ENCODE results near the gene NAA15. TPM values are rescaled to one million over a fixed set of nuclear protein-coding genes. Genes with fewer than 3 reads are reported as not detected.
"Not testable (repeated sequence)": the region's sequence is repeated elsewhere in the genome, so short reads cannot be mapped to it uniquely, and the experiment has no call there.

NAA15 gene
- polyA plus RNA-seq: 10 to 100 TPM in 1 of 2 donors, 1 to 10 TPM in 1; 5.6 to 11.4 TPM

- H3K4me1 ChIP-seq (ENCODE audit: control insufficient read depth in 2 of 2, insufficient read depth in 2 of 2, low read length in 1 of 2): no peaks in the 10 kb centered on the region
- 0% methylated on average over 60 to 61 of the region's 61 CpGs for WGBS, 2 donors
- H3K27me3 ChIP-seq (ENCODE audit: control insufficient read depth in 1 of 2, insufficient read depth in 2 of 2, low read length in 2 of 2): no peaks in the 10 kb centered on the region
These were observed at the start of gene NAA15 for GRCh38 chr4:139301113-139301820. NAA15 (plus strand) TSS chr4:139301505; CDS start chr4:139301778, 273 bp downstream.

GRCh38 chr4:139253046-139253445 is 48.3 kb upstream of the NAA15 start:
- Histone ChIP-seq H3K4me3 (ENCODE audit: low read depth in 1 of 2, low read length in 2 of 2) (no peak overlapping the region), H3K36me3 (ENCODE audit: control insufficient read depth in 2 of 2, insufficient read depth in 2 of 2, low read length in 1 of 2) (no peaks in the 10 kb centered on the region), H3K9me3 (ENCODE audit: control insufficient read depth in 2 of 2, insufficient read depth in 1 of 2, low read depth in 1 of 2, low read length in 1 of 2) (no peaks in the 10 kb centered on the region), H3K4me1 (ENCODE audit: control insufficient read depth in 2 of 2, insufficient read depth in 2 of 2, low read length in 1 of 2) (no peaks in the 10 kb centered on the region), H3K27me3 (ENCODE audit: control insufficient read depth in 1 of 2, insufficient read depth in 2 of 2, low read length in 2 of 2) (no peaks in the 10 kb centered on the region), H3K27ac (ENCODE audit: low read depth in 2 of 2, low read length in 1 of 2) (no peak overlapping the region)

More at GRCh38 chr4:139301113-139301820, at the start of gene NAA15:
- H3K36me3 ChIP-seq (ENCODE audit: control insufficient read depth in 2 of 2, insufficient read depth in 2 of 2, low read length in 1 of 2): no peaks in the 10 kb centered on the region
- no peaks in the 10 kb centered on the region for H3K9me3 ChIP-seq (ENCODE audit: control insufficient read depth in 2 of 2, insufficient read depth in 1 of 2, low read depth in 1 of 2, low read length in 1 of 2)
- H3K4me3 ChIP-seq (ENCODE audit: low read depth in 1 of 2, low read length in 2 of 2): peak within 1 kb of the TSS; percentile 91
- peak within 1 kb of the TSS; percentile 87 to 97 for H3K27ac ChIP-seq (ENCODE audit: low read depth in 2 of 2, low read length in 1 of 2)

GRCh38 chr4:139253713-139254112 is 47.6 kb upstream of the NAA15 start:
- Histone ChIP-seq H3K4me1 (ENCODE audit: control insufficient read depth in 2 of 2, insufficient read depth in 2 of 2, low read length in 1 of 2) (no peaks in the 10 kb centered on the region), H3K9me3 (ENCODE audit: control insufficient read depth in 2 of 2, insufficient read depth in 1 of 2, low read depth in 1 of 2, low read length in 1 of 2) (no peaks in the 10 kb centered on the region), H3K36me3 (ENCODE audit: control insufficient read depth in 2 of 2, insufficient read depth in 2 of 2, low read length in 1 of 2) (no peaks in the 10 kb centered on the region), H3K27me3 (ENCODE audit: control insufficient read depth in 1 of 2, insufficient read depth in 2 of 2, low read length in 2 of 2) (no peaks in the 10 kb centered on the region), H3K4me3 (ENCODE audit: low read depth in 1 of 2, low read length in 2 of 2) (no peak overlapping the region), H3K27ac (ENCODE audit: low read depth in 2 of 2, low read length in 1 of 2) (no peak overlapping the region)
- 84 to 89% methylated on average over 3 of the region's 3 CpGs for WGBS, 2 donors

- H3K4me1 ChIP-seq (ENCODE audit: control insufficient read depth in 2 of 2, insufficient read depth in 2 of 2, low read length in 1 of 2); H3K9me3 ChIP-seq (ENCODE audit: control insufficient read depth in 2 of 2, insufficient read depth in 1 of 2, low read depth in 1 of 2, low read length in 1 of 2); H3K4me3 ChIP-seq (ENCODE audit: low read depth in 1 of 2, low read length in 2 of 2); H3K27me3 ChIP-seq (ENCODE audit: control insufficient read depth in 1 of 2, insufficient read depth in 2 of 2, low read length in 2 of 2); H3K27ac ChIP-seq (ENCODE audit: low read depth in 2 of 2, low read length in 1 of 2); H3K36me3 ChIP-seq (ENCODE audit: control insufficient read depth in 2 of 2, insufficient read depth in 2 of 2, low read length in 1 of 2): not testable (repeated sequence)
- WGBS, 2 donors: 92 to 95% methylated on average over 6 of the region's 6 CpGs
These were observed 45.7 kb upstream of the NAA15 start for GRCh38 chr4:139255581-139255980.

GRCh38 chr4:139256349-139256748 is 45.0 kb upstream of the NAA15 start:
- H3K9me3 ChIP-seq (ENCODE audit: control insufficient read depth in 2 of 2, insufficient read depth in 1 of 2, low read depth in 1 of 2, low read length in 1 of 2): no peaks in the 10 kb centered on the region
- 57 to 66% methylated on average over 2 of the region's 2 CpGs for WGBS, 2 donors
- H3K4me1 ChIP-seq (ENCODE audit: control insufficient read depth in 2 of 2, insufficient read depth in 2 of 2, low read length in 1 of 2): no peaks in the 10 kb centered on the region

GRCh38 chr4:139265654-139266053 is 35.7 kb upstream of the NAA15 start:
- no peaks in the 10 kb centered on the region for H3K36me3 ChIP-seq (ENCODE audit: control insufficient read depth in 2 of 2, insufficient read depth in 2 of 2, low read length in 1 of 2)
- no peaks in the 10 kb centered on the region for H3K9me3 ChIP-seq (ENCODE audit: control insufficient read depth in 2 of 2, insufficient read depth in 1 of 2, low read depth in 1 of 2, low read length in 1 of 2)
- no peak overlapping the region for H3K27ac ChIP-seq (ENCODE audit: low read depth in 2 of 2, low read length in 1 of 2)
- WGBS, 2 donors: 44 to 48% methylated on average over 3 of the region's 3 CpGs
- no peak overlapping the region for H3K4me3 ChIP-seq (ENCODE audit: low read depth in 1 of 2, low read length in 2 of 2)
- no peaks in the 10 kb centered on the region for H3K4me1 ChIP-seq (ENCODE audit: control insufficient read depth in 2 of 2, insufficient read depth in 2 of 2, low read length in 1 of 2)
- no peaks in the 10 kb centered on the region for H3K27me3 ChIP-seq (ENCODE audit: control insufficient read depth in 1 of 2, insufficient read depth in 2 of 2, low read length in 2 of 2)

More at GRCh38 chr4:139256349-139256748, 45.0 kb upstream of the NAA15 start:
- no peak overlapping the region for H3K27ac ChIP-seq (ENCODE audit: low read depth in 2 of 2, low read length in 1 of 2)
- H3K4me3 ChIP-seq (ENCODE audit: low read depth in 1 of 2, low read length in 2 of 2): no peak overlapping the region
- no peaks in the 10 kb centered on the region for H3K27me3 ChIP-seq (ENCODE audit: control insufficient read depth in 1 of 2, insufficient read depth in 2 of 2, low read length in 2 of 2)
- no peaks in the 10 kb centered on the region for H3K36me3 ChIP-seq (ENCODE audit: control insufficient read depth in 2 of 2, insufficient read depth in 2 of 2, low read length in 1 of 2)

GRCh38 chr4:139266208-139266582 is 35.1 kb upstream of the NAA15 start:
- Histone ChIP-seq H3K27me3 (ENCODE audit: control insufficient read depth in 1 of 2, insufficient read depth in 2 of 2, low read length in 2 of 2) (no peaks in the 10 kb centered on the region), H3K9me3 (ENCODE audit: control insufficient read depth in 2 of 2, insufficient read depth in 1 of 2, low read depth in 1 of 2, low read length in 1 of 2) (no peaks in the 10 kb centered on the region), H3K36me3 (ENCODE audit: control insufficient read depth in 2 of 2, insufficient read depth in 2 of 2, low read length in 1 of 2) (no peaks in the 10 kb centered on the region), H3K4me3 (ENCODE audit: low read depth in 1 of 2, low read length in 2 of 2) (peak overlapping the region in 1 of 2 donors; percentile 51), H3K27ac (ENCODE audit: low read depth in 2 of 2, low read length in 1 of 2) (no peak overlapping the region), H3K4me1 (ENCODE audit: control insufficient read depth in 2 of 2, insufficient read depth in 2 of 2, low read length in 1 of 2) (no peaks in the 10 kb centered on the region)
- WGBS, 2 donors: 3 to 5% methylated on average over 1 of the region's 1 CpG

- 13 to 19% methylated on average over 14 of the region's 14 CpGs for WGBS, 2 donors
- H3K9me3 ChIP-seq (ENCODE audit: control insufficient read depth in 2 of 2, insufficient read depth in 1 of 2, low read depth in 1 of 2, low read length in 1 of 2): no peaks in the 10 kb centered on the region
These were observed 34.6 kb upstream of the NAA15 start for GRCh38 chr4:139266583-139267257.

GRCh38 chr4:139267301-139267700 is 34.0 kb upstream of the NAA15 start:
- no peaks in the 10 kb centered on the region for H3K36me3 ChIP-seq (ENCODE audit: control insufficient read depth in 2 of 2, insufficient read depth in 2 of 2, low read length in 1 of 2)
- H3K27ac ChIP-seq (ENCODE audit: low read depth in 2 of 2, low read length in 1 of 2): no peak overlapping the region
- H3K27me3 ChIP-seq (ENCODE audit: control insufficient read depth in 1 of 2, insufficient read depth in 2 of 2, low read length in 2 of 2): no peaks in the 10 kb centered on the region
- H3K9me3 ChIP-seq (ENCODE audit: control insufficient read depth in 2 of 2, insufficient read depth in 1 of 2, low read depth in 1 of 2, low read length in 1 of 2): no peaks in the 10 kb centered on the region
- peak overlapping the region in 1 of 2 donors; percentile 51 for H3K4me3 ChIP-seq (ENCODE audit: low read depth in 1 of 2, low read length in 2 of 2)
- no peaks in the 10 kb centered on the region for H3K4me1 ChIP-seq (ENCODE audit: control insufficient read depth in 2 of 2, insufficient read depth in 2 of 2, low read length in 1 of 2)
- 86 to 92% methylated on average over 1 of the region's 1 CpG for WGBS, 2 donors

More at GRCh38 chr4:139266583-139267257, 34.6 kb upstream of the NAA15 start:
- Histone ChIP-seq H3K27me3 (ENCODE audit: control insufficient read depth in 1 of 2, insufficient read depth in 2 of 2, low read length in 2 of 2) (no peaks in the 10 kb centered on the region), H3K27ac (ENCODE audit: low read depth in 2 of 2, low read length in 1 of 2) (peak overlapping the region in 1 of 2 donors; percentile 60), H3K4me3 (ENCODE audit: low read depth in 1 of 2, low read length in 2 of 2) (peak overlapping the region; percentile 12 to 51), H3K36me3 (ENCODE audit: control insufficient read depth in 2 of 2, insufficient read depth in 2 of 2, low read length in 1 of 2) (no peaks in the 10 kb centered on the region), H3K4me1 (ENCODE audit: control insufficient read depth in 2 of 2, insufficient read depth in 2 of 2, low read length in 1 of 2) (no peaks in the 10 kb centered on the region)

- Histone ChIP-seq H3K36me3 (ENCODE audit: control insufficient read depth in 2 of 2, insufficient read depth in 2 of 2, low read length in 1 of 2) (no peaks in the 10 kb centered on the region), H3K27me3 (ENCODE audit: control insufficient read depth in 1 of 2, insufficient read depth in 2 of 2, low read length in 2 of 2) (no peaks in the 10 kb centered on the region), H3K9me3 (ENCODE audit: control insufficient read depth in 2 of 2, insufficient read depth in 1 of 2, low read depth in 1 of 2, low read length in 1 of 2) (no peaks in the 10 kb centered on the region), H3K27ac (ENCODE audit: low read depth in 2 of 2, low read length in 1 of 2) (no peak overlapping the region), H3K4me3 (ENCODE audit: low read depth in 1 of 2, low read length in 2 of 2) (no peak overlapping the region), H3K4me1 (ENCODE audit: control insufficient read depth in 2 of 2, insufficient read depth in 2 of 2, low read length in 1 of 2) (no peaks in the 10 kb centered on the region)
- 73 to 83% methylated on average over 1 of the region's 1 CpG for WGBS, 2 donors
These were observed 27.5 kb upstream of the NAA15 start for GRCh38 chr4:139273835-139274234.
